ENCODE results near the gene SLC9C1. TPM values are rescaled to one million over a fixed set of nuclear protein-coding genes. Genes with fewer than 3 reads are reported as not detected.

SLC9C1 gene
- total and polyA plus RNA-seq, 2 of the 13 experiments (the other 11 are each of a cell fraction or from before 2014, with no cell fraction given): not detected

DNA sequence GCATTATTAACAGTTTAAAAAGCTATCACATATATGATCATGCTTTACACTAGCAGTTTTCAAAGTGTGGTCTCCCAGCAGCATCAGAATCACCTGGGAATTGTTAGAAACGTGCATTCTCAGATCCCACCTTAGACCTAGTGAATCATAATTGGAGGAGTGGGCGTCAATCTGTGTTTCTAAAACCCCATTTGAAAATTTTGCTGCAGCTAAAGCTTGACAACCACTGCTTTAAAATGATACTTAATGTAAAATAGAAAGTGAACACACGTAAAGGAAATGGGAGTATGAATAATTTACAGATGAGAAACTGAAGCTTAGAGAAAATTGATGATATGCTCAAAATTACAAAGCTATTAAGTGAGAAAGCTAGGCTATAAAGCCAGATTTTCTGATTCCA lies 62.3 kb downstream of the SLC9C1 start:
- H3K4me3 ChIP-seq (replicated peaks in 1 of 3; ENCODE audit: insufficient read depth in 1 of 3, low read depth in 2 of 3, low read length in 3 of 3): no peak overlapping the region
- H3K79me2 ChIP-seq (ENCODE audit: insufficient read depth, low read length): no peaks in the 10 kb centered on the region
- ChIA-PET POLR2A (no interaction called here), CTCF (ENCODE audit: low intra/inter-chr PET ratio, low total read pairs) (no interaction called here)
- FAIRE-seq: no peak
- no peak for DNase-seq (ENCODE audit: low spot score)
- WGBS (ENCODE audit: low lambda C conversion rate): 0% methylated on average over 3 of the region's 3 CpGs
- intact Hi-C loops (cut with micrococcal nuclease; ENCODE audit: unreplicated experiment) (no loop called here), in situ Hi-C loops (cut with HindIII; ENCODE audit: extremely low pct_ligation_motif_present, low pct_unique_long_range_greater_than_20kb) (no loop called here)
- H3K9me3 ChIP-seq (ENCODE audit: low read length): no peaks in the 10 kb centered on the region
- BruUV-seq (replicated peaks): no TSS peak
- H3K27ac ChIP-seq (ENCODE audit: extremely low read length, insufficient read depth, low read length): no peak overlapping the region
- no peak for ATAC-seq
- H4K20me1 ChIP-seq (ENCODE audit: insufficient read depth, low read length): no peaks in the 10 kb centered on the region
- H2AFZ ChIP-seq (ENCODE audit: low read length): no peak overlapping the region
- TF ChIP-seq SYNCRIP (IDR thresholded peaks at IDR 0.05; ENCODE audit: insufficient read depth, low read depth, low read length): no peak
- no peak for TF ChIP-seq SIN3A (IDR thresholded peaks at IDR 0.05; ENCODE audit: borderline replicate concordance, low read depth, low read length)
- no peak for TF ChIP-seq HNRNPL (IDR thresholded peaks at IDR 0.05; ENCODE audit: low read depth, low read length)
- no peak for TF ChIP-seq AKNA (CRISPR knock-in tag; IDR thresholded peaks at IDR 0.05; ENCODE audit: borderline replicate concordance)
- TF ChIP-seq, protein P1, sequence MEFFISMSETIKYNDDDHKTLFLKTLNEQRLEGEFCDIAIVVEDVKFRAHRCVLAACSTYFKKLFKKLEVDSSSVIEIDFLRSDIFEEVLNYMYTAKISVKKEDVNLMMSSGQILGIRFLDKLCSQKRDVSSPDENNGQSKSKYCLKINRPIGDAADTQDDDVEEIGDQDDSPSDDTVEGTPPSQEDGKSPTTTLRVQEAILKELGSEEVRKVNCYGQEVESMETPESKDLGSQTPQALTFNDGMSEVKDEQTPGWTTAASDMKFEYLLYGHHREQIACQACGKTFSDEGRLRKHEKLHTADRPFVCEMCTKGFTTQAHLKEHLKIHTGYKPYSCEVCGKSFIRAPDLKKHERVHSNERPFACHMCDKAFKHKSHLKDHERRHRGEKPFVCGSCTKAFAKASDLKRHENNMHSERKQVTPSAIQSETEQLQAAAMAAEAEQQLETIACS (CRISPR knock-in tag; IDR thresholded peaks at IDR 0.05): no peak
- TF ChIP-seq ZNF317 (CRISPR knock-in tag; IDR thresholded peaks at IDR 0.05): no peak
- TF ChIP-seq ZNF136 (CRISPR knock-in tag; IDR thresholded peaks at IDR 0.05; ENCODE audit: low read depth): no peak
- no peak for TF ChIP-seq ZNF142 (CRISPR knock-in tag; IDR thresholded peaks at IDR 0.05)
- no peak overlapping the region for H3K9ac ChIP-seq (ENCODE audit: insufficient read depth, low read depth, low read length)
- H3K4me1 ChIP-seq (ENCODE audit: insufficient read depth, low read length): no peaks in the 10 kb centered on the region
- H3K4me2 ChIP-seq (ENCODE audit: low read depth, low read length): no peak overlapping the region
- no peaks in the 10 kb centered on the region for H3K36me3 ChIP-seq (replicated peaks in 1 of 2; ENCODE audit: control insufficient read depth in 1 of 2, insufficient read depth in 2 of 2, low read length in 2 of 2)
- H3K27me3 ChIP-seq (ENCODE audit: control insufficient read depth in 1 of 2, insufficient read depth in 2 of 2, low read length in 2 of 2): no peaks in the 10 kb centered on the region
